Stimulated activated CD4-positive, alpha-beta T cell treated with anti-CD3 and anti-CD28 coated beads, Interleukin-2, amount 100 ng/mL, for 24 hours (primary cell): ENCODE results near the gene SV2A.
"Not testable (repeated sequence)": the region's sequence is repeated elsewhere in the genome, so short reads cannot be mapped to it uniquely, and the experiment has no call there.

ENCODE experiments used
- DNase-seq, 2 donors: peaks; one replicate each; pipeline ENCODE4 v3.0.0-alpha.2; 2020

SV2A gene

GRCh38 chr1:149885339-149886120 is 32.1 kb downstream of the SV2A start:
- peak; percentile 67 to 80 for DNase-seq

- DNase-seq, result peak; percentile 18 to 26
Measured at GRCh38 chr1:149884433-149885338, 33.0 kb downstream of the SV2A start.

GRCh38 chr1:149883598-149884247 is 33.9 kb downstream of the SV2A start:
- DNase-seq, result peak in 1 of 2 donors; percentile 11

- DNase-seq, result peak in 1 of 2 donors; percentile 7
Measured at GRCh38 chr1:149881876-149882275, 35.8 kb downstream of the SV2A start.

GRCh38 chr1:149879556-149879955 is 38.1 kb downstream of the SV2A start:
- DNase-seq, result peak in 1 of 2 donors; percentile 15

- peak in 1 of 2 donors; percentile 9 for DNase-seq
Measured at GRCh38 chr1:149877211-149877946, 40.3 kb downstream of the SV2A start.

GRCh38 chr1:149873060-149873459 is 44.6 kb downstream of the SV2A start:
- DNase-seq, result not testable (repeated sequence)

GRCh38 chr1:149866887-149867286 is 50.8 kb downstream of the SV2A start:
- not testable (repeated sequence) for DNase-seq

- DNase-seq, result not testable (repeated sequence)
Measured at GRCh38 chr1:149861497-149862054, 56.1 kb downstream of the SV2A start.

- not testable (repeated sequence) for DNase-seq
Measured at GRCh38 chr1:149860684-149861496, 56.8 kb downstream of the SV2A start.

- not testable (repeated sequence) for DNase-seq
Measured at GRCh38 chr1:149860271-149860670, 57.4 kb downstream of the SV2A start.
